Panc1 (cell line): ENCODE measurements around the gene XYLT1.

Source experiments
- CTCF ChIP-seq: fragments of 450-650 bp; IDR thresholded peaks from 2 replicates; pipeline ENCODE4 v1.5.1; 2017; ENCODE audit warnings: mild to moderate bottlenecking
- REST ChIP-seq, 2 experiments: IDR thresholded peaks; 2 replicates each; pipeline ENCODE4 v1.6.1; 2011 to 2012; ENCODE audit warnings: low read depth in 2 of 2, control low read depth in 1 of 2, low read length in 1 of 2, mild to moderate bottlenecking in 1 of 2, moderate library complexity in 1 of 2; ENCODE audit not compliant: insufficient read depth in 1 of 2
- SIN3A ChIP-seq: IDR thresholded peaks from 2 replicates; pipeline ENCODE4 v1.6.1; 2012; ENCODE audit warnings: low read depth, mild to moderate bottlenecking, low read length, moderate library complexity, borderline replicate concordance; ENCODE audit not compliant: insufficient read depth
- TCF7L2 ChIP-seq: IDR thresholded peaks from 2 replicates; pipeline ENCODE4 v1.6.1; 2011; ENCODE audit warnings: mild to moderate bottlenecking, low read depth, low read length, inconsistent platforms

GRCh38 chr16:17469741-17470181 lies 999 bp downstream of the XYLT1 start:
- TF ChIP-seq REST (IDR thresholded peaks at IDR 0.05; ENCODE audit: insufficient read depth in 1 of 2, low read depth in 2 of 2, low read length in 1 of 2) (no peak), CTCF (no peak), TCF7L2 (no peak), SIN3A (no peak)
